HG02885 (cell line): ENCODE results near the gene NR0B2.
"Not testable (repeated sequence)": the region's sequence is repeated elsewhere in the genome, so short reads cannot be mapped to it uniquely, and the experiment has no call there.

ENCODE experiments used
- ATAC-seq: cut with Tn5 transposase; IDR thresholded peaks from one replicate; pipeline ENCODE4 v1.9.1; 2021; ENCODE audit warnings: mild to moderate bottlenecking; ENCODE audit not compliant: unreplicated experiment, poor library complexity

Gene NR0B2

DNA sequence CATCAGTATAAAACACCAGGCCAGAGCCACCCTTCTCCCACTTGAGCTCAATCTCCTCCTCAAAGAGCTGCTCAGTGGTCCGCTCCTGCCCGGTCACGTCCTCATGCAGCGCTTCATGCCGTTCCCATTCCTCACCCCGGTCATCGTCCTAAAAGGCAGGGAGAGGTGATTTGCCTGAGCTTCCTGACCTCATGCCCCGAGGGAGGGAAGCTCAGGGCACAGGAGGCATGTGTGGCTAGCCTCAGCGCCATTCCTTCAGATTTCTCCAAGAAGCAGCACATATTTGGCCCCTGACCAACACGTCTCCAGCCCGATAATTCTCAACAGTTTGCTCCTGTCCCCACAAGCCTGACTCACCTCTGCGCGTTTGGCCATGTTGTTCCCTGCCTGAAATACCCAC lies 19.5 kb downstream of the NR0B2 start:
- ATAC-seq: no peak

DNA sequence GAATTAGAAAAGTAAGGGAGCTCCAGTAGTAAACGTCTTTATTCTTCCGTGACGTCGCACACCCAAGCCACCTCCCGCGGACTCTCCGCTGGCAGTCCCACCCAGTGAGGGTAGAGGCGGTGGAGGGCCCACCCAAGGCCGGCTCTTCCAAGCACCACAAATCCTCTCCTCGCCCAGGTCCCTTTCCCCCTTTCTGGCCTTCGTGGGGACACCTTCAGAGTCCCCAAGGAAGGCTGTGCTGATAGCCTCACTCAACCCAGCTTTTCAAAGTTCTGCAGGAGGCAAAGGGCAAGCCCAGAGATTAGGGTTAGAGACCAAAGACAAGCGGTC lies 23.3 kb downstream of the NR0B2 start:
- peak; percentile 18 for ATAC-seq

DNA sequence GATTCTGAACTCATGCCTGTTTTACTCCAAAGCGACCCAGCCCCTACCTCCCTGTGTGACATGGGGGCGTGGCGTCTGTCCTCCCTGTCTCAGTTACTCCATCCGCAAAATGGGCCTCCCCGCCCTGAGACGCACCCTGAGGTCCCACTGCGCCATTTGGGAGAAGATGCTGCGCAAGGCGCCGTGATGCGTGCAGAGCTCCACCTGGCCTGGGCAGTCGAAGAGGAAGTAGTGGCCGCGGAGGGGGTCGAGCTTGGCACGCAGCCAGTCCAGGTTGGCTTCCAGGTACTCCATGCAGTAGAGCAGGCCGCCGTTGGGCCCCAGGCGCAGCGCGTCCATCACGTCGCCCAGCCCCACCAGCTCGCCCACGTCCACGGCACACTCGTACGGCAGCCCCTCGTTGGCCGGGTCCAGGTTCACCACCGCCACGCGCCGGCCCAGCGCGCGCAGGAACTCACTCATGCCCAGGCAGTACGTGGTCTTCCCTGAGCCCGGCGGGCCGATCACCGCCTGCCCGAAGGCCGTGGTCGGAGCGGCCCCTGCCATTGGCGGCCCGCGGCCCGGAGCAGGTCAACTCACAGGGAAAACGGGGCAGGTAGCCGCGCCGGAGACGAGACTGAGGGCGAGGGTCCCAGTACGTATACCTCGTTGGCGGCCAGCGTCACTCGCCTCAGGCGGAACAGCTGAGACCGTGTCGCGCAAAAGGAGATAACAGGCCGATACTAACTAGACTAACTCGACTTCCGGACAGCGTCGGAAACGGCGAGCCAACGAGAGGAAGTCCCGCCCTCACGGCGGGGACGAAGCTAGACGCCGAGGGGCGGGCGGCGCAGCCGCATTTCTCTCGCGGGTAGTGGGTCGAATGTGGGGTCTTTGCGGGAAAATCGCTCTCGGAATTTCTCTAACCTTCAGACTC lies 24.0 kb downstream of the NR0B2 start, which contains the start of gene GPN2:
Gene GPN2, minus strand, starts transcription at position 733 of the 916 bp plus-strand sequence. Its CDS starts 187 bp downstream, at position 546.
- ATAC-seq: peak; percentile 93

DNA sequence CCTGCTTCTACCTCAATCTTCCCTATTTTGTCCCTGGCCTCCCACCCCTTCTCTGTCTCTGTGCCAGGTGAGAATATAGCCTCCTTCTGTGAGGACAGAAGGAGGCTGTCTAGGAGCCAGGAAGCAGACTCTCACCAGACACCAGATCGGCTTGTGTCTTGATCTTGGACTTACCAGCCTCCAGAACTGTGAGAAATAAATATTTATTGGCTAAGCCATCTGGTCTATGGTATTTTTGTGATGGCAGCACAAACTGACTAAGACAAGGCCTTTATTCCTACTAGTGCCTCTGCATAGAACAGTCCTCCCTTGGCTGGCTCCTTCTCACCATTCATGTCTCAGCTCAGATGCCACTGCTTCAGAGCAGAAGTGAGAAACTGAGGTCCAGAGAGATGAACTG lies 25.5 kb downstream of the NR0B2 start:
- no peak for ATAC-seq

DNA sequence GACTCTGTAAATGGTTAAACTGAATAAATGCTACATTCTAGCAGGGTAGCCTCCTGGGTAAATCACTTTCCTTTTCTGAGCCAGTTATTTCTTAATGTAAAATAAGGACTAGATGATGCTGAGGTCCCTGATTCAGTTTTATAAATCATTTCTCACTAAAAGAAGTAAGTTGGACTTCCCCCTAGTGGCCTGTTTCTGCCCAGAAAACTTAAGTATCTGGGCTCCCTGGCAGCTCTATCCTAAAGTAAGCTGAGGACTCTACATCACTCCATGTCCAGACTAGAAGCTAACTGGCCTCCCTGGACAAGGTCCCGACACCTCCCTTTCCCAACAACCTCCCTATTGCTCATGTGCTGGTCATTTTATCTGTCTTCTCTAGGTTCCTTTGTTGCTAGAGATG lies 26.6 kb downstream of the NR0B2 start:
- no peak for ATAC-seq

DNA sequence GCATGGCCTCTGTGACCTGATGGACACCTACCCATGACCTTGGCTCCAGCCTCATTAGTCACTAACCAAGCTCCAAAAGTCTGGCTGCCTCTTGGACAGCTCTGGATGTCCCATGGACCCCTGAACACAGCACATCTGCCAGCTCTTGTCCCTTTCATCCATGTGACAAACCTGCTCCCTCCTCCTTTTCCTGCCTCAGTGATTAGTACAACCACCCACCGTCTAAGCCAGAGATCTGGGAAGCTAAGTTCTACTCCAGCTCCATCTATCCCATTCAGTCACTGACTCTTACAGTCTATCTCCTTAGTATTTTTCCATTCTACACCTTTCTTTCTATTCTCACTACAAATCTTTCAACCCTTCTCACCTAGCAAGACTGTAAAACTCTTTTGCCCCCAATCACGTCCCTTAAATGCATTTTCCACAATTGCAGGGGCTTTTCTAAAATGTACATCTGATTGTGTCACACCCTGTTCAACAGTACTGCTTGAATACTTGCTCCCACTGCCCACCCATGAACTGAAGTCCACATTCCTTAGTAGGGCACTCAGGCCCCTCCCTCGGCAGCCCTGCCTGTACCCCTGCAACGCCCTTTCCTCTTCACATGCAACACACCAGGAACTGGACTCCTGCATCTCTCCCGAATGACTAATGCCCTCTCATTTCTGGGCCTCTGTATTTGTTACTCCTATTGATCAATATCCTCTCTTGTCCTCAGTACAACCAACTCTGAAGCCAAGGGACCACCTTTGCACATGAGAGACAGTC lies 30.9 kb downstream of the NR0B2 start:
- no peak for ATAC-seq

DNA sequence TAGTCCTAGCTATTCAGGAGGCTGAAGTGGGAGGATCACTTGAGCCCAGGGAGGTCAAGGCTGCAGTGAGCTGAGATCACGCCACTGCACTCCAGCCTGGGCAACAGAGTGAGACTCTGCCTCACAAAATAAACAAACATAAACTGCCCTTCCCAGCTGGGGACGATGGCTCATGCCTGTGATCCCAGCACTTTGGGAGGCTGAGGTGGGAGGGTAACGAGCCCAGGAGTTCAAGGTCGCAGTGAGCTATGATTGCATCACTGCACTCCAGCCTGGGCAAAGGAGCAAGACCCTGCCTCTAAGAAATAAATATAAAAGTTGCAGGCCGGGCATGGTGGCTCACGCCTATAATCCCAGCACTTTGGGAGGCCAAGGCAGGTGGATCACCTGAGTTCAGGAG lies 32.2 kb downstream of the NR0B2 start:
- ATAC-seq: not testable (repeated sequence)

DNA sequence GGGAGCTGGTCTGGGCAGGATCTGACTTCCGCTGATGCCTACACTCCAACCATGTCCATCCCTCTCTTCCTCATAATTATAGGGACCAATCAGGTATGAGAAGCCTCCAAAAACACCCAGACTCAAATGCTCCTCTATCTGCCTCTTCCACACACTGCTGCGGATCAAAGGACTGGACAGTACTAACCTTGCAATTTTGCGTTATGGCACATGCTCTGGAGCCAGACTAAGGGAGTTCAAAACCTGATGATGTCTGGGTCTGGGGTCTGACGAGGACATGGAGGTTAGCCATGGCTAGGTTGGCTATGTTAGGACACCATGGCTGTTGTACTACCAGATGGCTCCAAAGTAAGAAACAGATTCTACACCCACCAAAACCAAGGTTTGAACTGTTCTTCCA lies 34.0 kb downstream of the NR0B2 start:
- no peak for ATAC-seq

DNA sequence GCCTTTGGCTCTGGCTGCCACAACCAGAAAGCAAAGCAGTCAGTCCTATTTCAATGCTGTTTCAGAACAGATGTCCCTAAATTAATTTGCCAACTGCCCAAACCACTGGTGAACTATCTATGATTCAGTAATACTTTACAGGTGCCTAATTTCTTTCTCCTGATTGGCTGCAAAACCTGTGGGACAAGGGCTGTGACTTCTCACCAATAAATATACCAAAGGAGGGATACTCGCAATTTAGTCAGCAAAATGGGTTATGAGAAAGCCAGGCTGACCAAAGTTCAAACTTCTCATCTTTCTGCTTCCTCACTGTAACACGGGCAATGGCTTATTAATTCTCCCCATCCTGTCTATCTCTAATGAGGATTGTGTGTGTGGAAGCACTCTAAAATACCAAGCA lies 36.4 kb downstream of the NR0B2 start:
- no peak for ATAC-seq

DNA sequence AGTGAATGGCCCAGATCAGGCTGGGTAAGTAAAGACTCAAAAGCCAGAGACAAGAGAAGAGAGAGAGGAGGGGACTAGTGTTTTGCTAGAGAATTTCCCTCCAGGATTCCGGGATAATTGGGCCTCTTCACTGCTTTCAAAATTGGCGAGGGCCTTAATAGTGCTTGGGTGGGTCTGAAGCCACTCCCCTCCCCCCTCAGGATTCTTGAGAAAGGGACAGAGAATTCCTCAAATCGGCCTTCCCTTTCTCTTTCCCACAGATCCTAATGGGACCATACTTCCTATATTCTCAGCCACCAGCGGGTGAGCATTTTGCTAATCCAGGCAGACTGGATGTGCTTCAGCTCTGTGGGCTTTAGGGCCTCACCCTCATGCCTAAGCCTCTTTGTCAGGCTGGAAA lies 38.9 kb downstream of the NR0B2 start:
- no peak for ATAC-seq

DNA sequence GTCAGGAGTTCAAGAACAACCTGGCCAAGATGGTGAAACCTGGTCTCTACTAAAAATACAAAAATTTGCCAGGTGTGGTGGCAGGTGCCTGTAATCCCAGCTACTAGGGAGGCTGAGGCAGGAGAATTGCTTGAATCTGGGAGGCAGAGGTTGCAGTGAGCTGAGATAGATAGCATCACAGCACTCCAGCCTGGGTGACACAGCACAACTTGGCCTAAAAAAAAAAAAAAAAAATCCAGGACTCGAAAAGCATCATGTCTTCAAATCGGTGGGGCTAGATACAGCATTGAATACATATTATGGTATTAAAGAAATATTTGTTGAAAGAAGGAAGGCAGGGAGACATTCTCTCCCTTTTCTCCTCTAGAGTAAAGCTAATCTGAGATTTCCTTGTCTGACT lies 40.7 kb downstream of the NR0B2 start:
- ATAC-seq: not testable (repeated sequence)

DNA sequence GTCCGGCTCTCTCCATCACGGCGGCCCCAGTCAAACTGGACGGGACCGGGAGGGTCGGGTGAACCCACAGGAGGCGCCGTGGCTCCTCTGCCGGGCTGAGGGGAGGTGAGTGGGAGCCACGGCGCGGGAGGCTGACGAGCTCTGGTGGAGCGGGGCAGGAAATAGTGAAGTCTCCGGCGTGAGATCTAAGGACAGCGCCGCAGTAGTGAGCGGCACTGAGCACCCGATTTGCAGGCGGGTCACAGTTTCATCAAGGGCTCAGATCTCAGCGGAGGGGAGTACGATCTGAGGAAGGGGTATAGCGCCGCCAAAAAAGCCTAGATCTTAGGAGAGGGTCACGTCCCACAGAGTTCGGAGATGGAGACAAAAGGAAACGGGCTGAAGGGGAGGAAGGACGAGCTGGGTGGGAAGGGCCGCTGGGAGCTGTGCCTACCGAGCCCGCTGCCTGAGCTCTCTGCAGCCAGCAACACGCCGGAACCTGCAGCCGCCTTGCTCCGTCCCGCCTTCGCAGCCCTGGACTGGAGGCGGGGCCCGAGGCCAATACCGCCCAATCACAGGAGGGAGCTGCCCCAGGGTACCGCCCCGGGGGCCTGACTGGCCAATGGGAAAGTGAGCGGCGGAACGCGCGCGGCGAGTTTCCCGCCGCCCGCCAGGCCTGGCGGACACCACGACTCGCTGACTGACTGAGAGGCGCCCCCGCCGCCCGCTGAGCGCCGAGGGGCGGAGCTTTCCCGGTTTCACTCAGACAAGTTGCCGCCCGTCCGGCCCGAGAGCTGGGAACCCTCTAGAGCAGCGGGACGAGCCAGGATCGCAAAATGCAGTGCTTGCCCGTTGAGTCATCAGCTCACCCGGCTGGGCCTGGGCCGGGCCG lies 48.9 kb downstream of the NR0B2 start:
- ATAC-seq: peak; percentile 90

DNA sequence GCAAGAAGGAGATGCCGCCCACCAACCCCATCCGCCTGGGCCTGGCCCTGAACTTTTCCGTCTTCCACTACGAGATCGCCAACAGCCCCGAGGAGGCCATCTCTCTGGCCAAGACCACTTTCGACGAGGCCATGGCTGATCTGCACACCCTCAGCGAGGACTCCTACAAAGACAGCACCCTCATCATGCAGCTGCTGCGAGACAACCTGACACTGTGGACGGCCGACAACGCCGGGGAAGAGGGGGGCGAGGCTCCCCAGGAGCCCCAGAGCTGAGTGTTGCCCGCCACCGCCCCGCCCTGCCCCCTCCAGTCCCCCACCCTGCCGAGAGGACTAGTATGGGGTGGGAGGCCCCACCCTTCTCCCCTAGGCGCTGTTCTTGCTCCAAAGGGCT lies 50.1 kb downstream of the NR0B2 start:
- no peak for ATAC-seq

DNA sequence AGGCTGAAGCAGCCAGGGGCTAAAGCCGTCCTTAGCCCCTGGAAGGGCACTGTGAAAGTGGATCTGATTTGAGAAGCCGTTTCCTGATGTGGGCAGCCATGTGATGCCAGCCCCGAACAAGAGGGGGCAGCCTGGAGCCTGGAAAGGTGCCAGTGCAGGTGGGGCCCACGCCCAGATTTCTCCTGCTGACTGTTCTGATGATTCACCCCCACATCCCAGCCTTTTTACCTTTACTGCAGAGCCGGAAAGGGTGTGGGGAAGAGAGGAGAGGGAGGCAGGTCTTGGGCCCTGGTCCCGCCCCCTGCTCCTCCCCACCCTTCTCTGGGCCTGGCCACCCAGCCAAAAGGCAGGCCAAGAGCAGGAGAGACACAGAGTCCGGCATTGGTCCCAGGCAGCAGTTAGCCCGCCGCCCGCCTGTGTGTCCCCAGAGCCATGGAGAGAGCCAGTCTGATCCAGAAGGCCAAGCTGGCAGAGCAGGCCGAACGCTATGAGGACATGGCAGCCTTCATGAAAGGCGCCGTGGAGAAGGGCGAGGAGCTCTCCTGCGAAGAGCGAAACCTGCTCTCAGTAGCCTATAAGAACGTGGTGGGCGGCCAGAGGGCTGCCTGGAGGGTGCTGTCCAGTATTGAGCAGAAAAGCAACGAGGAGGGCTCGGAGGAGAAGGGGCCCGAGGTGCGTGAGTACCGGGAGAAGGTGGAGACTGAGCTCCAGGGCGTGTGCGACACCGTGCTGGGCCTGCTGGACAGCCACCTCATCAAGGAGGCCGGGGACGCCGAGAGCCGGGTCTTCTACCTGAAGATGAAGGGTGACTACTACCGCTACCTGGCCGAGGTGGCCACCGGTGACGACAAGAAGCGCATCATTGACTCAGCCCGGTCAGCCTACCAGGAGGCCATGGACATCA lies 50.7 kb downstream of the NR0B2 start, which contains the start of gene SFN:
Gene SFN, plus strand, starts transcription at position 369 of the 904 bp plus-strand sequence. Its CDS starts 64 bp downstream, at position 433.
- no peak for ATAC-seq

DNA sequence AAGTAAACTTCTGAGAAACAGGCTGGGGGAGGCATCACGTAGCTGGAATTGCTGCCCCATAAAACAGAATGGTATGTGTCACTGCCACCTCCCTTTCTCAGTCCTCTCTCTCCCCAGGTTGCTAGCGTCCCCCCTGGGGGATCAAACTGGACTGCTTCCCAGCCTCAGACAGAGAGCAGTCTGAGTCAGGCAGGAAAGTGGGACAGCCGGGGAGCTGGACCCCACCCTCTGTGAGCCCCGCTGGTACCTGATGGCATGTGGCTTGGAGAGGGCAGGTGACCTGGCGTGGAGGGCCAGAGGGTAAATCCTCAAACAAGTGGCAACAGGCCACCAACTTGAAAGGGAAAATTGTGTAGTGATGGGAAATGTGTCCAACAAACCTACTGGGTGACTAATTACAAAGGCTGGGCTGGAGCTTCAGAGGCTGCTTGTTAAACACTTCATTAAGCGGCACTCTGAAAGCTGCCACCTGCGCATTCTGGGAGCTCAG lies 51.8 kb downstream of the NR0B2 start:
- no peak for ATAC-seq
